ENCODE data around the gene PATL1.

Gene PATL1

GRCh38 chr11:59600234-59600633, 68.6 kb downstream of the PATL1 start:
- no peak overlapping the region for H3K4me3 ChIP-seq (ENCODE audit: low read length)
- no peaks in the 10 kb centered on the region for H3K27me3 ChIP-seq (ENCODE audit: control insufficient read depth, insufficient read depth, low read length)
- no peaks in the 10 kb centered on the region for H3K9me3 ChIP-seq (ENCODE audit: control insufficient read depth, insufficient read depth, low read length)
- no peak for DNase-seq (ENCODE audit: low read depth, low spot score)
- no peak overlapping the region for H3K27ac ChIP-seq (ENCODE audit: low read length)
- no CpG with 5 or more reads among the region's 2 CpGs for WGBS (ENCODE audit: insufficient coverage, insufficient read length)
- H3K4me1 ChIP-seq (ENCODE audit: control insufficient read depth, insufficient read depth, low read length), result no peaks in the 10 kb centered on the region
- peaks cover 27% of the 10 kb centered on the region for H3K36me3 ChIP-seq (ENCODE audit: control insufficient read depth, insufficient read depth, low read length)

- H3K4me3 ChIP-seq (ENCODE audit: low read length), result no peak overlapping the region
- H3K36me3 ChIP-seq (ENCODE audit: control insufficient read depth, insufficient read depth, low read length), result peaks cover 29% of the 10 kb centered on the region
- H3K9me3 ChIP-seq (ENCODE audit: control insufficient read depth, insufficient read depth, low read length), result no peaks in the 10 kb centered on the region
- no peaks in the 10 kb centered on the region for H3K27me3 ChIP-seq (ENCODE audit: control insufficient read depth, insufficient read depth, low read length)
- no peaks in the 10 kb centered on the region for H3K4me1 ChIP-seq (ENCODE audit: control insufficient read depth, insufficient read depth, low read length)
- WGBS (ENCODE audit: insufficient coverage, insufficient read length), result no CpG with 5 or more reads among the region's 1 CpG
- no peak overlapping the region for H3K27ac ChIP-seq (ENCODE audit: low read length)
- no peak for DNase-seq (ENCODE audit: low read depth, low spot score)
These were observed 69.9 kb downstream of the PATL1 start for GRCh38 chr11:59598961-59599360.

All from iPS DF 6.9 (cell line).